Mucosa of descending colon (tissue), 3 donors: ENCODE results near the gene HSP90AA1. TPM values are rescaled to one million over a fixed set of nuclear protein-coding genes. Genes with fewer than 3 reads are reported as not detected.

Source experiments
- ATAC-seq: fragments of 200-7000 bp; cut with Tn5 transposase; one replicate; pipeline ENCODE4 v1.9.1; 2020; ENCODE audit warnings: mild to moderate bottlenecking, moderate library complexity
- DNase-seq, 3 donors: peaks; one replicate each; pipeline ENCODE4 v3.0.0-alpha.2; 2020
- H3K36me3 ChIP-seq: fragments of 200-600 bp; one replicate; pipeline ENCODE4 v1.8.0; 2021; ENCODE audit warnings: low read depth, mild to moderate bottlenecking
- H3K4me1 ChIP-seq: fragments of 200-600 bp; one replicate; pipeline ENCODE4 v1.8.0; 2021; ENCODE audit warnings: low read depth, mild to moderate bottlenecking
- H3K4me3 ChIP-seq: fragments of 200-600 bp; one replicate; pipeline ENCODE4 v1.8.0; 2021; ENCODE audit warnings: mild to moderate bottlenecking
- H3K9me3 ChIP-seq: fragments of 200-600 bp; one replicate; pipeline ENCODE4 v1.8.0; 2021; ENCODE audit warnings: mild to moderate bottlenecking
- intact Hi-C, 2 donors: fragments of 100-400 bp; cut with DNase I in 1 of 2; cut with micrococcal nuclease in 1 of 2; formaldehyde crosslinking; loops; one replicate each; pipeline versions ENCODE4 v1.11.0 to v1.11.1; 2022; cut with DNase I, micrococcal nuclease
- total RNA-seq, 3 donors: library from RNA; stranded (reverse); fragmentation: NEBNext Ultra II Directional in 2 of 3; extraction: Animal tissue kit (Norgen Biotek cat#: 25700) in 2 of 3; gene quantifications; one replicate each; pipeline versions ENCODE4 v1.2.1 to v1.2.4, GENCODE V29; 2021 to 2023
- TF ChIP-seq, protein P1 (sequence below): fragments of 200-600 bp; IDR thresholded peaks from one replicate; pipeline ENCODE4 v1.8.0; 2022; ENCODE audit warnings: antibody characterized with exemption, mild to moderate bottlenecking
- donor health status: DM: no; HTN: no; CAD: no; lungs with moderate emphysema.
- donor health status: DM: no; HTN: no; CAD: no.
- donor health status: DM: no; HTN: yes; CAD: no.

Gene HSP90AA1
- total RNA-seq, 3 donors from 2014 or later: 231 to 367 (median 252) TPM

DNA sequence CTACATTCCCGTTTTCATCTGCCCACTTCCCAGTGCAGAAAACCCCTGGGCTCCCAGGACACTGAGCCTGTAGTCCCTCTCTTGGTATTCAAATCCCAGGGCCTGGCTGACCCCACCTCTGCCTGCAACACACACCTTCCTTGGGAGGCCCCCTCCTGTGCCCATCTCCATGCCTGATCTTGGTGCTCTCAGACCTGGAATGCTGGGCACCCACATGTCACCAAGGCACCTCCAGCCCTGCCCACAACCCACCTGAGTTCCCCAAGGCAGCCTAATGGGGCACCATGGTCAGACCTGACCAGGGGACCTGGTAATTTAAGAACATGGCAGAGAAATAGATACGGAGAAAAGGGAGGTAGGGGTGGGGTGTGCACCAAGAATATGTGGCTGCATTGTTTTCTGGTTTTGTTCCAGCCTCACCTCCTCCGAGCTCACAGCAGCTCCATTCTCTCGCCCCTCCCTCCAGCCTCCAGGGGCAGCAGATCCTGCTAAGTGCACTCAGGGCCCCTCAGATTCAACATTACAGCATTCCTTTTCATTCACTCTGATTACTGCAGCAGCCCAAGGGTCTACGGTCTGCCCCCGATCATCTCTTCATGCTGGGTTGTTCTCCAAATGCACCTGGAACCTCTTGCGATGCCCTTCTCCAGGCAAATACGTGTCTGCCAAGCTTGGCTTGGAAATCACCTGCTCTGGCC is 9.2 kb upstream of the HSP90AA1 start:
- DNase-seq (no peak), ATAC-seq (no peak)
- Histone ChIP-seq H3K9me3 (no peaks in the 10 kb centered on the region), H3K36me3 (no peaks in the 10 kb centered on the region), H3K4me3 (no peak overlapping the region), H3K4me1 (peaks cover 3% of the 10 kb centered on the region)
- TF ChIP-seq, protein P1, sequence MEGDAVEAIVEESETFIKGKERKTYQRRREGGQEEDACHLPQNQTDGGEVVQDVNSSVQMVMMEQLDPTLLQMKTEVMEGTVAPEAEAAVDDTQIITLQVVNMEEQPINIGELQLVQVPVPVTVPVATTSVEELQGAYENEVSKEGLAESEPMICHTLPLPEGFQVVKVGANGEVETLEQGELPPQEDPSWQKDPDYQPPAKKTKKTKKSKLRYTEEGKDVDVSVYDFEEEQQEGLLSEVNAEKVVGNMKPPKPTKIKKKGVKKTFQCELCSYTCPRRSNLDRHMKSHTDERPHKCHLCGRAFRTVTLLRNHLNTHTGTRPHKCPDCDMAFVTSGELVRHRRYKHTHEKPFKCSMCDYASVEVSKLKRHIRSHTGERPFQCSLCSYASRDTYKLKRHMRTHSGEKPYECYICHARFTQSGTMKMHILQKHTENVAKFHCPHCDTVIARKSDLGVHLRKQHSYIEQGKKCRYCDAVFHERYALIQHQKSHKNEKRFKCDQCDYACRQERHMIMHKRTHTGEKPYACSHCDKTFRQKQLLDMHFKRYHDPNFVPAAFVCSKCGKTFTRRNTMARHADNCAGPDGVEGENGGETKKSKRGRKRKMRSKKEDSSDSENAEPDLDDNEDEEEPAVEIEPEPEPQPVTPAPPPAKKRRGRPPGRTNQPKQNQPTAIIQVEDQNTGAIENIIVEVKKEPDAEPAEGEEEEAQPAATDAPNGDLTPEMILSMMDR: no peak
- intact Hi-C loops: loop anchor here (2.0 to 10.0 kb wide), 3 partner anchors 51 to 135 kb away; no protein-coding TSS in a partner anchor

DNA sequence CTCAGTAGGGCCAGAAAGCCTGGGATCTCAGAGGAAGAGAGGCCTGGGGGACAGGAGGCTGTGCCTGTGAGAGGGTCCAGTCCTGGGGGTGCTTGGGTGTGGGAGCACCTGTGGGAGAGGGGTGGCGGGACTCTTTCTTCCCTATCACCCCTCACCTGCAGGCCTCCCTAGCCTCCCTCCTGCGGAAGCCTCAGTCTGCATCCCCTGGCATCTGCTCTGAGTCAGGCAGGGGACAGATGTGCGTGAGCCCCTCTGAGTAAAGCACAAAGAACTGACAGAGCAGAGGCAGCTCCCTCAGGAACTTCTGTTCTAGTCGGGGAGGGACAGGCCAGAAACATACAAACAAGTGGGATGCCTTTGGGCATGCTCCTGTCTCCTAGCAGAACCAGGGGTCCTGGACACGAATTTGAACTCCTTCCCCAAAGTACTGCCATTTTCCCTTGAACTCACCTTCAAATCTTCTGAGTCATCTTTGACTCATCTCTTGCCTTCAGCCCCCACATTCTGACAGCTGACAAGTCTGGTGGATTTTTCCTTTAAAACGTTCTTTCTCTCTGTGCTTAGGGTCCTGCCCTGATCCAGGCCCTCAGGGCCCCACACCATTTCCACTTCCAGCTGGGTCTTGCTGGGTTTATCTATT is 8.5 kb upstream of the HSP90AA1 start:
- ATAC-seq: no peak
- TF ChIP-seq, protein P1: no peak
- no peak overlapping the region for H3K4me3 ChIP-seq
- intact Hi-C loops: loop anchor here (10.0 kb wide), 2 partner anchors 51 to 111 kb away; no protein-coding TSS in a partner anchor
- no peaks in the 10 kb centered on the region for H3K9me3 ChIP-seq
- H3K36me3 ChIP-seq: no peaks in the 10 kb centered on the region
- peaks cover 3% of the 10 kb centered on the region for H3K4me1 ChIP-seq
- no peak for DNase-seq

DNA sequence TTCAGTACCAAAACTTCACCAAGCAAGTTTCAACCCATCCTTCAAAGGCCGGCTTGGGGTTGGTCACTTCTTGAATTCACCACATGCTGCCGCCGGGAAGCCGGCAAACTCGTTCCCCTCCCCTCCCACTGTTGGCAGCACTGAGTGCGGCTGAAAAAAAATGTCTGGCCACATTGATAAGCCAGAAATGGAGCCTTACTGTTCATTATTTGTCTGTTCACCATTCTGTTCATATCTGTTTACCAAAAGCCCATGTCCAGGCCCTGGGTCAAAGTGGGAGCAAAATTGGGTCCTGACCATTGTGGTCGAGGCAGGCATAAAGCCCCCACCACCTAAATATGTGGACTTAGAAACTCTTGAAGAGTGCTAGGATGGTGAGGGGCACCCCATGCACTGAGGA is 7.3 kb upstream of the HSP90AA1 start:
- ATAC-seq: no peak
- no peak for DNase-seq
- H3K36me3 ChIP-seq: no peaks in the 10 kb centered on the region
- intact Hi-C loops: loop anchor here (10.0 kb wide), 2 partner anchors 49 to 109 kb away; no protein-coding TSS in a partner anchor
- TF ChIP-seq, protein P1: no peak
- H3K9me3 ChIP-seq: no peaks in the 10 kb centered on the region
- H3K4me1 ChIP-seq: peaks cover 3% of the 10 kb centered on the region
- no peak overlapping the region for H3K4me3 ChIP-seq

DNA sequence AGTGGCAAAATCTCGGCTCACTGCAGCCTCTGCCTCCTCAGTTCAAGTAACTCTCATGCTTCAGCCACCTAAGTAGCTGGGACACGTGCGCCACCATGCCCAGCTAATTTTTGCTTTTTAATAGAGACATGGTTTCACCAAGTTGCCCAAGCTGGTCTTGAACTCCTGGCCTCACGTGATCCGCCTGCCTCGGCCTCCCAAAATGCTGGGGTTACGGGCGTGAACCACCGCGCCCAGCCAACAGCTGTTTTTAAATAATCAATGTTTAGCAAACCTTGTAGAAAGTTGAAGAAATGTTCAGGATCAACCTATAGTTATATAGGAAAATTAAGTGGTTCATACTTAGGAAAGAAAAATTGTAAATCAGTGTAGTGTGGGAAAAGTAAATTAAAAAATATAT is 6.0 kb upstream of the HSP90AA1 start:
- intact Hi-C loops: loop anchor here (10.0 kb wide), 2 partner anchors 48 to 108 kb away; no protein-coding TSS in a partner anchor
- no peak for ATAC-seq
- Histone ChIP-seq H3K4me3 (no peak overlapping the region), H3K36me3 (no peaks in the 10 kb centered on the region), H3K9me3 (no peaks in the 10 kb centered on the region), H3K4me1 (peaks cover 3% of the 10 kb centered on the region)
- DNase-seq: no peak
- TF ChIP-seq, protein P1: no peak

DNA sequence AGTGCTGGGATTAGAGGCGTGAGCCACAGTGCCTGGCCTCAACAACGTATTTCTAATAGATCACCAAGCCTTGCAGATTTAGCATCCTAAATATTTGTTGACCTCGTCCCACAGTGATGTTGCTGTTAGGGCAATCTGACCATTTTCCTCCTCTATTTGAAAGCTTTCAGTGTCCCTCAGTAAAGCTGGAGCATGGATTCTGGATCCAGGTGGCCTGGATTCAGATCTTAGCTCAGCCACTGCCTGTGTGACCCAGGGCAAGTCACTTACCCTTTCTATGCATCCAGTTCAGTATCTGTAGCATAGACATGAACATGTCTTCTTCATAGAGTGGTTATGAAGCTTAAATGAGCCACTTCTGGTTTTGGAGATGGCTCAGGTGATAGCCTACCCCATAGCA is 3.9 kb upstream of the HSP90AA1 start:
- Histone ChIP-seq H3K9me3 (no peaks in the 10 kb centered on the region), H3K4me1 (no peaks in the 10 kb centered on the region), H3K36me3 (no peaks in the 10 kb centered on the region), H3K4me3 (no peak overlapping the region)
- TF ChIP-seq, protein P1: no peak
- ATAC-seq (no peak), DNase-seq (no peak)
- intact Hi-C loops: loop anchor here (10.0 kb wide), 2 partner anchors 46 to 106 kb away; no protein-coding TSS in a partner anchor
